Activated naive CD8-positive, alpha-beta T cell treated with anti-CD3 and anti-CD28 coated beads, Interleukin-2, amount 50 U/mL, for 16 hours (primary cell): ENCODE results near the gene GRK1.

Source experiments
- DNase-seq: peaks from one replicate; pipeline ENCODE4 v3.0.0-alpha.2; 2020; ENCODE audit warnings: low read depth, low spot score

GRK1 gene

DNA sequence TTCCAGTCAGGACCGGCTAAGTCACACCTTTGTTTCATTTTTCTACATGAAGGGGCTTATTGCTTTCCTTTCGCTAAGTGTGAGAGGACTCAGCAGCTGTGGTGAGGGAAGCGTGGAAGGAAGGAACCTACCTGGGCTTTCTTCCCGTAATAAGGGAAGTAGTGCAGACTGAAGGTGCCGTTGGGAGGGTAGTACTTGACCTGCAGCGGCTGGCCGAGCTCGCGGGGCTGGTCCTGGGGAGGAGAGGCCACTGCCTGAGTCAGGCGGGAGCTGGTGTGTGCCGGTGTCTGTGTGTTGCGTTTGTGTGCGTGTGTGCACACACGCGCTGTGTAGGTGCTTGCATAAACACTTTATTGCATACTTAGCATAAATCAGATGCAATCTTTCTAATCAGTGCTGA, 16.7 kb upstream of the GRK1 start:
- no peak for DNase-seq

DNA sequence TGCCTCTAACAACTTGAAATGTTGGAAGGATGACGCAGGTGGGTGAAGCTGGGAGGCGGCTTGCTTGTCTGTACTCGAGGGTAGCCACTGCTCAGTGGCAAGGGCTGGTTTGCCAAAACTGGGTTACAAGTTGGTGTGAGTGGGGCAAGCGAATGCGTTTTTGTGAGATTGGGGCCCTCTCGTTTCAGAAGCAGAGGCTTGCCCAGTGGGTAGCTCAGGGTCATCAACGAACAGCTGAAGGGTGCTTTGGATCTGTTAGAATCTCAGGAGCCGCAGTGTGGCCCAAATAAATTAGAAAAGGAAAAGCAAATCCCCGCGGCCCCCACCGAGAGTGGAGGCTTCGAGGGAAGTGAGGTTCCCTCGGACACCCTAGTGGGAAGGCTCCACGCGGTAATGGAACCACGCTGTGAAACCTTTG, 16.3 kb upstream of the GRK1 start:
- DNase-seq, result no peak

DNA sequence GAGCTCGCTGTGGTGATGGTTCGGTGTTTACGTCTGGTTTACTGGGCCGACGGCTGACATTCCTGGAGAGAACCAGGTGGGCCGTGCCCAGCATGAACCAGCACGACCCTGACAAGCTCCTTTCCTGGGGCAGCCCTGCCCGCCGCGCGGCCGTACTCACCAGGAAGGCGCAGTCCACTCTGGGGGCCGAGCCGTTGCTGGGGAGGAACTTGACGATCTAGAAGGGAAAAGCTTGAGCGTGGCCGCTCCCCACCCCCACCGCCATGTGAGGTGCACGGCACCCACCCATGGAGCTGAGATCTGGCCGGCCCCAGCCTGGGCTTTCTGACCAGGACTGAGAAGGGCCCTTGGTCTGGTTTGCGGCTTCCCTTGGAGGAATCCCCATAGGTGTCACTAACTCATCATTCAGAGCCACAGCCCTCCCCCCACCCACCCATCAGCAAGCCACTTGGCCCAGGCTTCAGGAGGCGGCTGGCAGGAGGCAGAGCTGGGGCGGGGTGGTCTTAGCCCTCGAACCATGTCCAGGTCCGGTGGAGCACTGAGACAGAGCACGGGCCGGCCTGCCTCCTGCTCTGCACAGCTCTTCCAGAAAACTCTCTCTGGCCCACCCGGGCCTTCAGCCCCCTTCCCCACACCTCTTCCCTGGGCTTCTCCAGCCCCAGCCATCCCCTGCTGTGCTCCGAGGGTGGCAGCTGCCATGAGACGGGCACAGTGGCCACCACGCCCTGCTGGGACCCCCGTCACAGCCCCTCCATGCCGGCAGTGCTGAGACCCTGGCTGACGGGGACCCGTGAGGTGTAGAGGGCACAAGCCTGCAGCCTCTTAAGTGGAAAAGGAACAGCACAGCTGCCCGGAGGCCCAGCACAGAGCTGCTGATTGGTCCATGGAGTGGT, 15.3 kb upstream of the GRK1 start:
- DNase-seq, result no peak

DNA sequence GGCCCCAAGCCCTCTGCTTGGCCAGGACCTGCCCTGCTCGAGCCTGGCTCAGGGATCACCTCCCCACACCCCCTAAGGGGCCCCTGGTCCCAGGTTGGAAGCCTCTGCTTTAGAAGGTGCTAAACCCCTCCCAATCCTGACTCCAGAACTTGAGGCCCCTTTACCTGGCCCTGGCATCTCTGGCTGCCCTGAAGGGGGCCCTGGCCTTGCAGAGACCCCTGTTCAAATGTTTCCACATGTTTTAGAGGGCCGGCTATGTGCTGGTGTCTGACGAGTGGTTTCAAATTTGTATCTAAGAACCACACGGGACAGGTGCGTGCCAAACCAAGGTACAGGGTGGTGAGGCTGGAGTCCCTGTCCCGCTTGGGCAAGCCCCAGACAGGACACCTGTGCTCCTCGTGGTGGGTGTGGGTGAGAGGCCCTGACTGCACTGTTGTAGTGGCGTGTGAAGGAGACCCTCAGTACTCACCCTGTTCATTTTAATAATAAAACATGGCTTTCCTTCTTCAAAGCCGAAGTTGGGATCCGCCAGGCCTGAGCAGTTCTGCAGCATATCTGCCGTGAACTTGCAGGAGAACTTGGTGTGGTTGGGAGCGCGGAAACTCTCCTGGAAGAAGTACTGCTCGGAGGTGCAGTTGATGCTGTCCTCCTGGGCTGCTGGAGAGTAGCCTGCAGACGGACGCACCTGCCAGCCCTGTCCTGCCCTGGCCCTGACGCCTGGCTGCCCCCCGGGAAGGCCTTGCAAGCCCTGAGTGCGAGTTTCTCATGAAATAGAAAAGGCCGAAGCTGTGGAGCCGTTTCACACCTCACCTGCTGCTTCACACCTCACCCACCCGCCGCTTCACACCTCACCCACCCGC, 14.4 kb upstream of the GRK1 start:
- DNase-seq, result no peak

DNA sequence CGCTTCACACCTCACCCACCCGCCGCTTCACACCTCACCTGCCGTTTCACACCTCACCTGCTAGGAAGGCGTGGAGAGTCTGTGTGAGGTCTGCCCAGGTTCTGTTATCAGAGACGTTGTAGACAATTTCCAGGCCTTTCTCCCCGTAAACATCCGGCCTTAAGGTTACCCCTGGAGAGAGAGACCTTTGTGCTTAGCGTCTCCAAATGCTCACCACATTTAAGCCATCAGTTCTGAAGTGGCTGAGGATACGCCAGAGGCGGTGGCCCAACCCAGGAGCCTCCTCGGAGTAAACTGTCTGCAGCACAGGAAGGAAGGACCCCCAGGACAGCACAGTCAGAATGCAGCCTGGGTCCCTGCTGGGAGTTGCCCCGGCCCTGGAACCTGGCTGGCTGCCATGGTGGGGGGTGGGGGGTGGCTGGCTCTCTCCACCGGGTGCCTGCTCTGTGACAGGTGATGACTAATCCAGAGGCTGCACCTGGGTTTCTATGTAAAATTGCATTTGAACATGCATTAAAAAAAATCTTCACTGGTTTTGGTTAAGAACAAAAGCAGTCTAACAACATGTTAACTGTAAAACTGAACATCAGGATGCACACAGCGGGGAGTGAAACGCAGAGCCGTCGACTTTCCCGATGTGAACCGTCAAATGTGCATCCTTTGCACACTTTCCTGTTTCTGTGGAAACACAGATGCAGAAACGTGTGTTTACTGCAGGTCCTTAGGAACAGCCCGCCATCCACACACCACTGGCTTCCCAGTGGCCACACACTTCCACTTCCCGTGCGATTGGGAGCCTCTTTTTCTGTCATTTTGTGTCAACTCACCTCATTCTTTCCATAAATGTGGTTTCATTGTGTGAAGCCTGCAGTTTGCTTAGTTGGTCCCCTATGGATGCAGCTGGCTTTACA, 13.5 kb upstream of the GRK1 start:
- no peak for DNase-seq

DNA sequence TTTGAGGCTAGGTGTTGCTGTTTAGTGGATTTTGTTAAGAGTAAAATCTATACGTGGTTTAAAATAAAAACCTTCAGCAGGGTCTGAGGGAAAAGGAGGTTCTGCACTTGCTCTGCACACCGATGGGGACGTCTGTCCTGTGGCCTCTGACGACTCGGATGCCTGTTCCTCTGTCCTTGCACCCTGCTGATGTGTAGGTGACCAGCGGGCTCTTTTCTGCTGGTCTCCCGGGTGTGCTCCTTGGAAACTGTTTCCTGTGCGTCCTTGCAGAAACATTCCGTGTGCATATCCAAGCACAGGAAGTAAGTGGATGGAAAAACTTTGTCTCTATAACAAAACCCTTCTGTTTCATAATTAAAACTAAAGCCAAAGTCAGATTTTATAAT, 12.9 kb upstream of the GRK1 start:
- no peak for DNase-seq

DNA sequence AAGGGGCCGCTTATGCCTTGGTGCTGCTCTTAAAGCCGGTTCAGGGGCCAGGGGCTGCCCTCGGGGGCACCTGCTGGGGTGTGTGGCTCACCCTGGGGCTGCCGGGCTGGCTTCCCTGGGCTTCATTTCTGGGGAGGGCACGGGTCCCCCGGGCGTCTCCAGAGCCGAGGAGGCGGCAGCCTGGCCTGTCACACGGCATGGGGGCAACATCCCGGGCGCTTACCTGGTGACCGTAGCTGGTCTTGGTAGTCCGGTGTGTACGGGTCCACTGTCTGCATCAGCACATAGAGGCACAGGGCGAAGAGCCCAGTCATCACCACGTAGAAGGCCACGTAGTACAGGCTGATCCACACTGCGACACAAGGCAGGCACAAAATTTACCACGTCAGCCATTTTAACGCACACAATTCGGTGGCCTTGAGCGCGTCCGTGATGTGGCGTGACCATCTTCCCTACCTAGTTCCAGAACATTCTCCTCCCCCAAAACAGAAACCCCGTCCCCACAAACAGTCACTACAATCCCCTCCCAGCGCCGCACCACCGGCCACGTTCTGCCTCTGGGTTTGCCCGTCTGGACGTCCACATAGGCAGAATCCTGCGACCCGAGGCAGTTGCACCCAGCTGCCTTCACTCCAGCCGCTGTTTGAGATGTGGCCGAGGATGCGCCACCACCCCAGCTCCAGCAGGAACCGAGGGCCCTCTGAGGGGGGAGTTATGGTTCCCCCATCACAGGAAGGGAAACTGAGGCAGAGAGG, 12.3 kb upstream of the GRK1 start:
- no peak for DNase-seq

DNA sequence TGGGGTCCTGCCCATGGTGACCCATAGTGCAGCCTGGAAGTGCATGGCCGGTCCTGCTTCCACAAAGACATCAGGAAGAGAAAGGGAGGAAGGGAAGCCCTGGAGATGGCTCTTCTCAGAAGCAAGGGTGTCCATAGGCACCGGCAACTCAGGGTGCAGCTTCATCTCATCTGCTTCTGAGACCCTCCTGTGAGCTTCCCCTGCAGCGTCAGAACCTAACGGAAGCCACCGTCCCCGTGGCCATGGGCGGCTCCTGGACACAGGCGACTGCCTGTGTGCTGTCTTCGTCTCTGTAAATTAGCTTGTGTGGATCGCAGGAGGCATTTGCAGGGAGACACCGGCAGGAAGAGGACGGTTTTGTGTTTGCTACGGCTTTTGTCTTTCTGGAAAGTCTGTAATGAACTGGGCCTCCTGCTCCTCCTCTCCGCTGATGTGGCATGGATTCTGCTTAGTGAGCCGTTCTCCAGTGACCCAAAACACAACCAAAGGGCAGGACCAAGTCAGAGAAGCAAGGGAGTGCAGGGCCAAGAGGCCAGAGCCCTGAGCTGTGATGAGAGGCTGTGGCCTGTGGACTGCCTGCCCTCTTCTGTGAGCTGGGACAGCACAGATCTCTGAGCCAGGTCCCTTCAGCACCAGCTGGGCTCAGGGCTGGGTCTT, 11.5 kb upstream of the GRK1 start:
- DNase-seq, result no peak

DNA sequence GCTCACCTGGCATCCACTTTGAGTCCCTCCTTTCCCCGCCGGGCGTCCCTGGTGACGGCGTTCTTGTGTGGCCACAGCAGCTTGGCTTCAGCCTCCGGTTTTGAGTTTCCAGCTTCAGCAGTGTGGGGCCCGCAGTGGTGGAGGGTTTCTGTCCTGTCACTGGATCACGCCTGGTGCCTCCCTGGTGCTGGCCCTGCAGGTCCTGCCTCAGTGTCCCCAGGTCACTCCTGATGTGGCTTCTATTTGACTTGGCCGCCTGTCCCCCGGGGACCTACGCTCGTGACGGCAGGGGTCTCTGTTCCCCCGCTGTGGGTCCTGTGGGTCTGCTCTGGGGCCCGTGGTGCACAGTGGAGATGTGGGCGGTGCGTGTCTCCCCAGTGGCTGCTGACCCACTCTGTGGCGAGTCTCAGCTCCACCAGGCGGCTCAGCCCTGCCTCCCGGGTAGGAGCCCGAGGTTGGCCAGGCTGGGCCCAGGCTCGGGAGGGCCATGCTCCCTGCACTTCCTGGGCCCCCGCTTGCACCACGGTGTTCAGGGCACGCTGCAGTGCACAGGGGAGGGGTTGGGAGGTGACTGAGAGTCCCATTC, 10.9 kb upstream of the GRK1 start:
- DNase-seq, result no peak

DNA sequence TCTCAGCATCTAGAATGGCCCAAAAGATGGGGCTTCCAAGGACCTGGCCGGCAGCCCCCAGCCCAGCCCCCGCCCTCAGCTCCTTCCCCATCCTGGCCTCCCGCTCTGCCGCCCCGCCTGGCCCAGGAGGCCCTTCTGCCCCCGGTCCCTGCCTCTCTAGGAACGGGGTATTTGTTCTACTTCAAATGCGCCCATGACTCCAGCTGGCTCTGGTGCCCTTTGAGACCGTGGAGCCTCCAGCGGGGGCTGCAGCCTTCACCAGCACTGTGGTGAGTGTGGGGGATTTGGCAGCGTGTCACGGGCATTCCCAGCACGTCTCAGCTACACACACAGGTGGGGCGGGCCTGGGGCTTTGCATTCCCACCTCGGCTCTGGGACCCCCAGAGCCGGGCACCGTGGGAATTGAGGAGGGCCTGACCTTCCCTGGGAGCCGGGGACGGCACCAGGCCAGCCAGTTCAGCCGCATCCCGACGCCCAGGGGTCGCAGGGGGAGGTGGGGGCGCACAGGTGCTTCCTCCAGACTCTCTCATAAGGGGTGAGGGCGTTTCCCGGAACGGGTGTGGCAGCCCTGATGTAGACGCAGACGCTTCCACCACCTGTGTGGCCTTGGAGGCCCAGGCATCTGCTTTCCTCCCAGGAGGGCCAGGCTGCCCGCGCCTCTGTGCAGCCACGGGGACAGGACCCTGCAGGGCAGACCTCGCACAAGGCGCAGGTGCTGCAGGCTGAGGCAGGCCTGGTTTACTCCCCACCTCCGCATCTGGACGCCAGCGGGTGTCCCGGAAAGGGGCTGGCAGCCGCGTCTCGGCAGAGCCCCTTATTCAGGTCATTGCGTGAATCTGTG, 10.0 kb upstream of the GRK1 start:
- no peak for DNase-seq

DNA sequence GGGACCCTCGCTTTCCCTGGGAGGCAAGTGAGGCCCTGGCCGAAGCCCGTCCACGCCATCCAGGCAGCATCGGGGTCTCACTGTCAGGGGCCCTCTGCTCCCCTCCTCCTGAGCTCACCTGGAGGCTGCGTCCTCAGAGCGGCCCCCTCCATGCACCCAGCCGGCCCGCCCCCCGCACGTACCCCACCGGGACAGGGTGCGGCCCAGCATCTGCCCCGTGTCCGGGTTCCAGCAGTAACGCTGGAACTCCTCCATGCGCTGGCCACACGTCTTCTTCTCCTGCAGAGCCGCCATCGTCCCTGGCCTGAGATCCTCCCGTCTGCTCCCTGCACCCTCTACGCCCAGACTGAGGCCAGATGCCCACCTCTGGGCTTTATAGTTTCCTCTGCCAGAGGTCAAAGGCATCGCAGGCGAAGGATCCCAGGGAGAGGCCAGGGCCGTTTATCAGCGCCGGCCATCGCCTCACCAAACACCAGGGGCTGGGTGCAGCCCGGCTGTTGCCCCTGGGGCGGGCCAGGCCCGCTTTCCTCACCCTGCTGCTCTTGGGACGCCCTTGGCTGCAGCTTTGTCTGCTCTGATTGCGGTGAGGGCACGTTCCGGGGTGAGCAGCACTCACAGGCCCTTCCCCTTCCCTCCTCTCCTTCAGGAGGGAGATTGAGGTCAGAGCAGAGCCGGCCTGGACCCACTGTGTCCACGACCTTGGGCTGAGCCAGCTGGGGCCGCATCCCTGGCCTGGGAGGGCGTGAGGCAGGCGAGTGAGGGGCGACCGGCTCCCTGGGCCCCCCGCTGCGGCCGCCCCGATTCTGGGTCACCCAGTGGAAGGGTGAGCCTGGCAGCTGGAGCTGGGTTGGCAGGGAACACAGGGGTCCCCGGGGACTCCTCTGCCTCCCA, 8.9 kb upstream of the GRK1 start, which contains the start of gene ATP4B:
ATP4B (minus strand) TSS at position 348 of the 891 bp plus-strand sequence; CDS start at position 294, 54 bp downstream.
- DNase-seq, result no peak

DNA sequence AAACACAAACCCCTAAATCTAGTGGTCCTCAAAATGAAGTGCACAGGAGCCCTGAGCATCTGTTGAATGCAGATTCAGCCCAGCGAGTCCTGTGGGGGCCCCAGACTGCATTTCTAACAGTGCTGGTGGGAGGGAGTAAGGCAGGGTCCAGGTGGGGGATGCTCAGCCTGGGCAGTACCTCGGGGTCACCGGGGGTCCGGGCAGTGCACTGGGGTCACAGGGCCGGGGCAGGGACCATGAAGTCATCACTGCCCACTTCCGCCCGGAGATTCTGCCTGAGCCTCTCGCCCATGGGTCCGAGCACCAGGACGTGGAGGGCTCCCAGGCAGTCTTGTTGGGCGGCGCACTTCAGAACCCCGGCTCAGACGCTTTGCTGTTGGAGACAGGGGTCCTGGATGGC, 8.2 kb upstream of the GRK1 start:
- DNase-seq, result no peak

DNA sequence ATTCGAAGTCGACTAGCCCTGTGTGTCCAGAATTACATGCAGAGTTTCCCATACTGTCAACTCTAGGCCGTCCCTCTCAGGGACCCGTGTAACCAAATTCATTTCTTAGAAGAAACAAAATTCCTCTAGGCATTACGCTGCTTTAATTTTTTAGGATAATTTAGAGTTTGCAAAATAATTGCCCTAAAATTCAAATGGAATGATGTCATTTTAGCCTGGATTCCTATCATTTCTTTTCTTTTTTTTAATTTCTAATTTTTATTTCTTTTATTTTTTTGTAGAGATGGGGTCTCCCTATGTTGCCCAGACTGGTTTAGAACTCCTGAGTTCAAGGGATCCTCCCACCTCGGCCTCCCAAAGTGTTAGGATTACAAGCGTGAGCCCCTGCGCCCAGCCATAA, 7.7 kb upstream of the GRK1 start:
- no peak for DNase-seq

DNA sequence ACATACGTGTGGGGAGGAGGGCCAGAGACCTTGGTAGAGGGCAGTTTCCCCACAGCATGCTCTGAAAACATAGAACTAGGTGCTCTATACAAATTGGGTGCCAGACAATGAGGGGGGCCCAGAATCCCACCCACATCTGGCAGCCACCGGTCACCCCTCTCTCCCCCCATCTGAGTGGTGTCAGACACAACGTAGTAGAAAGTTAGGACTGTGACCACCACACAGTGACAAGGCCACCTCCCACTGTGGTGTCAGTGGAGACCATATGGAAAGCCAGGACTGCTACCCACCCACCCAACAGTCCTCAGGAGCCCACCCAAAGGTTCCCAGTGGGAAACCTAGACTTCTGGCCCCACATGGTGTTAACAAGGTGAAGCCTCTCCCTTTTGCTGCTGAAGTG, 7.0 kb upstream of the GRK1 start:
- DNase-seq, result no peak

DNA sequence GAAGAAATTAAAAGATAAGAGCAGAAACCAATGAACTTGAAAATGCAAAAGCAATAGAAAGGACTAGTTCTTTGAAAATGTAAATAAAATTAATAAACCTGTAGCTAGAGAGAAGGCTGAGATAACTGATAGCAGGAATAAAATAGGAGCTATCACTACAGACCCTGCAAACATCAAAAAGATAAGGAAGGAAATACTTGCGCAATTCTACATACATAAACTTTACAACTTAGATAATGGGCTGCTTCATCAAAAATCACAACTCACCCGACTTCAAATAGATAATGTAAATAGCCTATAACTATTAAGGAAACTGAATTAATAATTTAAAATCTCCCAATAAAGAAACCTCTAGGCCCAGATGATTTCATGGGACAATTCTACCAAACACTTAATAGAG, 5.5 kb upstream of the GRK1 start:
- no peak for DNase-seq

DNA sequence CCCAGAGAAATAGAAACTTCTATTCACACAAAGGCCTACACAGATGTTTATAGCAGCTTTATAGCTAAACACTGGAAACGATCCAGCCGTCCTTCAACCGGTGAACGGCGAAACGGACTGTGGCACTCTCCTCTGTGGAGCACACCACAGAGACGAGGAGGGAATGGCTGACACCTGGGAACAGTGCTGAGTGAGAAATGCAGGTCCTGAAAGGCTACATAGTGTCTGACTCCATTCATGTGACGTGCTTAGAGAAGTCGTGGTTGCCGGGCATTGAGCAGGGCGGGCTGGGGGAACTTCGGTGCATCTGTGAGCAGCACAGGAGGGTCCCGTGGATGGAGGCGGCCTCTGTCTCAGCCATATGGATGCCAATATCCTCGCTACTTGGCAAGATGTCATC, 3.1 kb upstream of the GRK1 start:
- no peak for DNase-seq

DNA sequence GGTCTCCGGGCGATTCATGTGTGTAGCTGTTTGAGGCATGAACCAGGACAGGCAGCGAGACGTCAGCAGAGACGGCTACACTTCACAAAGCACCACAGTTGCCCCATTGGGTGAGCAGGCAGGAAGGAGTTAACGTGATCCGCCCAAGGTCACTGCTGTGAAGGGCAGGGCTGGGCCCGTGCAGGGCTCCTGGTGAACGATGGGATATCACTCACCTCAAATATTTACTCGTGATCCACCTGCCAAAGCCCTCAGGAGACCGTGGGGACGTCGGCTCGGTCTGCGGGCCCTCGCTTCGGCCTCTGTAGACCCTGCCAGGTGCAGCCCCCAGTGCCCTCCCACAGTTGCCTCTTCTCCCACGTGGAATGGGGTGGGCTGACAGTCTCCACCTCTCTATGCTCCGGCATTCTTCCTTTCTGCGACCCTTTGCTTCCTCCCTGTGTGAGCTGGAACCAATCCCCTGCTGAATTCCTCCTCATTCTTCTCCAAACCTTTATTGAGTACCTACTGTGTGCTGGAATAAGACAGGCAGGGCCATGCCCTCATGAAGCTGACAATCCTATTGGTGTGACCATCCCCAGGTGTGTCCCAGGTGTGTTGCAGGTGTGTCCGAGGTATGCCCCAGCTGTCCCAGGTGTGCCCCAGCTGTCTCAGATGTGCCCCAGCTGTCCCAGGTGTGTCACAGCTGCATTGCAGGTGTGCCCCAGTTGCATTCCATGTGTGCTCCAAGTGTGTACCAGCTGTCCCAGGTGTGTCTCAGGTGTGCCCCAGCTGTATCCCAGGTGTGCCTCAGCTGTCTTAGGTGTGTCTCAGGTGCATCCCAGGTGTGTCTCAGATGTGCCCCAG, 2.0 kb upstream of the GRK1 start:
- DNase-seq, result no peak
